B cell (primary cell): Measurements from ENCODE around the gene ZNF827. TPM values are rescaled to one million over a fixed set of nuclear protein-coding genes. Genes with fewer than 3 reads are reported as not detected.

Source experiments
- ATAC-seq: fragments of 200-7000 bp; cut with Tn5 transposase; one replicate; pipeline ENCODE4 v1.10.0; 2021; ENCODE audit warnings: low read depth, mild to moderate bottlenecking, moderate number of reproducible peaks, moderate library complexity
- CTCF ChIA-PET: fragments of 350-600 bp; sonication (Branson Sonifier 250); formaldehyde crosslinking; loops from one replicate; lab custom pipeline; 2021; ENCODE audit warnings: antibody characterized with exemption, inconsistent platforms; lab: Charles Lee
- POLR2A ChIA-PET: fragments of 350-600 bp; sonication (Branson Sonifier 250); formaldehyde crosslinking; loops from one replicate; lab custom pipeline; 2021; ENCODE audit warnings: antibody characterized with exemption; lab: Charles Lee
- DNase-seq: peaks from one replicate; pipeline ENCODE4 v3.0.0; 2013
- H2AFZ ChIP-seq: 2 replicates; pipeline ENCODE4 v1.6.1; 2012; ENCODE audit warnings: mild to moderate bottlenecking, low read depth, low read length; ENCODE audit not compliant: insufficient read depth, poor library complexity, severe bottlenecking
- H3K27ac ChIP-seq, 2 donors: 1 replicate in 1 of 2; 2 replicates in 1 of 2; pipeline ENCODE4 v1.5.1; 2012 to 2013; ENCODE audit warnings: low read length in 2 of 2, mild to moderate bottlenecking in 2 of 2, moderate library complexity in 1 of 2
- H3K27me3 ChIP-seq, 4 experiments: fragments of 200-600 bp in 1 of 4; sonication (generic) in 1 of 4; replicated peaks in 1 of 4; 1 replicate in 2 of 4; 2 replicates in 2 of 4; pipeline versions ENCODE4 v1.6.1 to v1.7.0; 2013 to 2016; ENCODE audit warnings: low read length in 3 of 4, mild to moderate bottlenecking in 2 of 4, mixed read lengths in 1 of 4, moderate library complexity in 1 of 4; ENCODE audit not compliant: insufficient read depth in 4 of 4, control insufficient read depth in 3 of 4; ENCODE audit errors: control extremely low read depth in 1 of 4
- H3K36me3 ChIP-seq, 2 experiments: replicated peaks in 1 of 2; 1 replicate in 1 of 2; 2 replicates in 1 of 2; pipeline versions ENCODE4 v1.6.1 to v1.7.1; 2013; ENCODE audit warnings: low read length in 1 of 2; ENCODE audit not compliant: insufficient read depth in 2 of 2, control insufficient read depth in 1 of 2; ENCODE audit errors: control extremely low read depth in 1 of 2, extremely low read depth in 1 of 2
- H3K4me1 ChIP-seq, 2 donors: fragments of 200-600 bp in 1 of 2; sonication (generic) in 1 of 2; 1 replicate in 1 of 2; 2 replicates in 1 of 2; pipeline versions ENCODE4 v1.5.1 to v1.6.1; 2013 to 2017; ENCODE audit warnings: low read length in 2 of 2; ENCODE audit not compliant: control insufficient read depth in 2 of 2, insufficient read depth in 2 of 2
- H3K4me2 ChIP-seq: replicated peaks from 2 replicates; pipeline ENCODE3; 2012; ENCODE audit warnings: mild to moderate bottlenecking, low read depth, low read length; ENCODE audit not compliant: poor library complexity, severe bottlenecking
- H3K4me3 ChIP-seq, 5 experiments: fragments of 200-600 bp in 1 of 5; sonication (generic) in 1 of 5; 1 replicate in 3 of 5; 2 replicates in 2 of 5; pipeline versions ENCODE4 v1.5.1 to v1.7.0; 2011 to 2016; ENCODE audit warnings: low read length in 4 of 5, mild to moderate bottlenecking in 4 of 5, low read depth in 2 of 5, control low read depth in 1 of 5, moderate library complexity in 1 of 5; ENCODE audit not compliant: insufficient read depth in 1 of 5; ENCODE audit errors: control extremely low read depth in 1 of 5, extremely low read depth in 1 of 5
- H3K79me2 ChIP-seq: fragments of 200-600 bp; sonication (generic); one replicate; pipeline ENCODE4 v1.6.0; 2016; ENCODE audit warnings: low read length; ENCODE audit not compliant: control insufficient read depth, insufficient read depth
- H3K9ac ChIP-seq: fragments of 200-600 bp; sonication (generic); 2 replicates; pipeline ENCODE4 v1.6.1; 2017; ENCODE audit warnings: mild to moderate bottlenecking, low read length, moderate library complexity
- H3K9me3 ChIP-seq, 3 donors: one replicate each; pipeline versions ENCODE4 v1.6.1 to v1.7.1; 2013; ENCODE audit warnings: low read length in 2 of 3; ENCODE audit not compliant: control insufficient read depth in 2 of 3, insufficient read depth in 1 of 3; ENCODE audit errors: control extremely low read depth in 1 of 3
- H4K20me1 ChIP-seq: 2 replicates; pipeline ENCODE4 v1.6.0; 2012; ENCODE audit warnings: mild to moderate bottlenecking, low read length; ENCODE audit not compliant: insufficient read depth, control insufficient read depth, poor library complexity, severe bottlenecking
- H3K27ac Mint-ChIP-seq: one replicate; pipeline ENCODE4 v1.8.0; 2021; ENCODE audit warnings: mixed read lengths
- H3K27me3 Mint-ChIP-seq: one replicate; pipeline ENCODE4 v1.8.0; 2021; ENCODE audit warnings: mixed read lengths
- H3K4me1 Mint-ChIP-seq: one replicate; pipeline ENCODE4 v1.8.0; 2021; ENCODE audit warnings: mixed read lengths
- H3K4me3 Mint-ChIP-seq: one replicate; pipeline ENCODE4 v1.8.0; 2021; ENCODE audit warnings: mixed read lengths
- H3K9me3 Mint-ChIP-seq: one replicate; pipeline ENCODE4 v1.8.0; 2022; ENCODE audit warnings: mixed read lengths; ENCODE audit not compliant: insufficient read depth
- EZH2 ChIP-seq: IDR thresholded peaks from 2 replicates; pipeline ENCODE4 v1.6.1; 2012; ENCODE audit warnings: borderline replicate concordance, low read depth, mild to moderate bottlenecking, moderate library complexity, low read length; ENCODE audit not compliant: insufficient read depth, poor library complexity, severe bottlenecking
- WGBS: methylation state at CpG from one replicate; pipeline ENCODE4 v1.1.5; 2013; ENCODE audit warnings: missing lambda C conversion rate; ENCODE audit not compliant: insufficient coverage; 5-methylcytosine and 5-hydroxymethylcytosine counted together
- intact Hi-C: fragments of 100-400 bp; cut with micrococcal nuclease; formaldehyde crosslinking; loops from one replicate; pipeline ENCODE4 v1.10.0; 2022
- polyA plus RNA-seq: library from polyadenylated mRNA; depleted of rRNA; stranded (reverse); fragments of >200 nt; gene quantifications from 2 replicates; pipeline ENCODE4 v1.2.3, GENCODE V29; 2012
- small RNA-seq: library from RNA; depleted of rRNA; stranded (forward); fragments of <200 nt; gene quantifications from one replicate; pipeline ENCODE3, GENCODE V24; 2012; ENCODE audit warnings: low replicate concordance, low read depth; ENCODE audit not compliant: insufficient read length
- total RNA-seq, 2 donors: library from RNA; stranded (reverse); fragments of 120-200 nt in 1 of 2; gene quantifications; 1 replicate in 1 of 2; 2 replicates in 1 of 2; pipeline versions ENCODE4 v1.2.3 to v1.2.4, GENCODE V29; 2013 to 2022
- TF ChIP-seq, protein P1 (sequence below): fragments of 200-600 bp; IDR thresholded peaks from one replicate; pipeline ENCODE4 v1.8.0; 2022; ENCODE audit warnings: antibody characterized with exemption, mild to moderate bottlenecking

The ZNF827 gene
- total and polyA plus RNA-seq, 2 donors (not counting 1 experiment from before 2014, with no cell fraction given), result 20.6 to 30.1 TPM

- POLR2A ChIA-PET, result no interaction called here
- intact Hi-C loops, result no loop called here
Measured at GRCh38 chr4:145709336-145709735, 229.3 kb downstream of the ZNF827 start.

More at GRCh38 chr4:145709336-145709735, 229.3 kb downstream of the ZNF827 start:
- Histone ChIP-seq H3K27me3 (peaks cover 0 to 7% (median 0%) of the 10 kb centered on the region in 4 experiments), H2AFZ (no peak overlapping the region), H3K36me3 (no peaks in the 10 kb centered on the region), H4K20me1 (no peaks in the 10 kb centered on the region), H3K9me3 (peaks cover 0 to 11% (median 3%) of the 10 kb centered on the region in 3 donors), H3K4me1 (no peaks in the 10 kb centered on the region), H3K27ac (no peak overlapping the region), H3K79me2 (no peaks in the 10 kb centered on the region), H3K9ac (no peak overlapping the region), H3K4me3 (no peak overlapping the region), H3K4me2 (no peak overlapping the region)
- CTCF ChIA-PET, result no interaction called here
- H3K4me3 Mint-ChIP-seq, result no peak overlapping the region
- 64% methylated on average over 1 of the region's 1 CpG for WGBS
- no peak for TF ChIP-seq EZH2
- TF ChIP-seq, protein P1, sequence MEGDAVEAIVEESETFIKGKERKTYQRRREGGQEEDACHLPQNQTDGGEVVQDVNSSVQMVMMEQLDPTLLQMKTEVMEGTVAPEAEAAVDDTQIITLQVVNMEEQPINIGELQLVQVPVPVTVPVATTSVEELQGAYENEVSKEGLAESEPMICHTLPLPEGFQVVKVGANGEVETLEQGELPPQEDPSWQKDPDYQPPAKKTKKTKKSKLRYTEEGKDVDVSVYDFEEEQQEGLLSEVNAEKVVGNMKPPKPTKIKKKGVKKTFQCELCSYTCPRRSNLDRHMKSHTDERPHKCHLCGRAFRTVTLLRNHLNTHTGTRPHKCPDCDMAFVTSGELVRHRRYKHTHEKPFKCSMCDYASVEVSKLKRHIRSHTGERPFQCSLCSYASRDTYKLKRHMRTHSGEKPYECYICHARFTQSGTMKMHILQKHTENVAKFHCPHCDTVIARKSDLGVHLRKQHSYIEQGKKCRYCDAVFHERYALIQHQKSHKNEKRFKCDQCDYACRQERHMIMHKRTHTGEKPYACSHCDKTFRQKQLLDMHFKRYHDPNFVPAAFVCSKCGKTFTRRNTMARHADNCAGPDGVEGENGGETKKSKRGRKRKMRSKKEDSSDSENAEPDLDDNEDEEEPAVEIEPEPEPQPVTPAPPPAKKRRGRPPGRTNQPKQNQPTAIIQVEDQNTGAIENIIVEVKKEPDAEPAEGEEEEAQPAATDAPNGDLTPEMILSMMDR, result no peak
- no peak overlapping the region for H3K27ac Mint-ChIP-seq
- ATAC-seq, result no peak
- H3K9me3 Mint-ChIP-seq, result peaks cover 24% of the 10 kb centered on the region
- H3K4me1 Mint-ChIP-seq, result no peaks in the 10 kb centered on the region
- DNase-seq, result no peak
- peaks cover 12% of the 10 kb centered on the region for H3K27me3 Mint-ChIP-seq

Small RNA genes within 50 kb of the gene (small RNA-seq; reads per million reads assigned to genes)
- not detected for gene RF00019

Other genes starting within 250 kb of the ZNF827 start
- 42.1 and 42.7 TPM in 2 replicates for gene LSM6, start 236.9 kb upstream of the ZNF827 start, total RNA-seq
- 13.3 and 32.6 TPM in 2 replicates for gene LSM6, start 236.9 kb upstream of the ZNF827 start, polyA plus RNA-seq